PFSK-1 (cell line): Measurements from ENCODE around the gene UBE2QL1.

Source experiments
- FOXP2 ChIP-seq: optimal IDR thresholded peaks from 2 replicates; pipeline ENCODE3; 2011; ENCODE audit warnings: borderline replicate concordance, control low read depth, inconsistent platforms; ENCODE audit not compliant: insufficient read depth; ENCODE audit errors: extremely low read length, extremely low read depth
- POLR2AphosphoS5 ChIP-seq: IDR thresholded peaks from 2 replicates; pipeline ENCODE4 v1.6.1; 2012; ENCODE audit warnings: low read depth, mild to moderate bottlenecking, control low read depth, low read length, moderate library complexity
- REST ChIP-seq, 2 experiments: IDR thresholded peaks; 2 replicates each; pipeline versions ENCODE4 v1.6.1 to v1.8.0; 2011 to 2012; ENCODE audit warnings: low read depth in 2 of 2, low read length in 2 of 2, control low read depth in 1 of 2, inconsistent platforms in 1 of 2, mild to moderate bottlenecking in 1 of 2, moderate library complexity in 1 of 2; ENCODE audit not compliant: insufficient read depth in 1 of 2
- SIN3A ChIP-seq: IDR thresholded peaks from 2 replicates; pipeline ENCODE4 v1.6.1; 2012; ENCODE audit warnings: mild to moderate bottlenecking, low read length, moderate library complexity, borderline replicate concordance; ENCODE audit not compliant: insufficient read depth
- TAF1 ChIP-seq: IDR thresholded peaks from 2 replicates; pipeline ENCODE4 v1.6.1; 2012; ENCODE audit warnings: low read length, control low read depth, borderline replicate concordance; ENCODE audit not compliant: insufficient read depth

Gene UBE2QL1

GRCh38 chr5:6443326-6443725 is 5.3 kb upstream of the UBE2QL1 start:
- TF ChIP-seq FOXP2, result no peak
- TF ChIP-seq SIN3A, result no peak
- TF ChIP-seq POLR2AphosphoS5, result no peak
- no peak for TF ChIP-seq REST (IDR thresholded peaks at IDR 0.05; ENCODE audit: insufficient read depth in 1 of 2, low read depth in 2 of 2, low read length in 2 of 2)
- TF ChIP-seq TAF1, result no peak

GRCh38 chr5:6446042-6446441 is 2.6 kb upstream of the UBE2QL1 start:
- no peak for TF ChIP-seq SIN3A
- TF ChIP-seq FOXP2, result no peak
- no peak for TF ChIP-seq TAF1
- no peak for TF ChIP-seq REST (IDR thresholded peaks at IDR 0.05; ENCODE audit: insufficient read depth in 1 of 2, low read depth in 2 of 2, low read length in 2 of 2)
- no peak for TF ChIP-seq POLR2AphosphoS5

- no peak for TF ChIP-seq FOXP2
- no peak for TF ChIP-seq POLR2AphosphoS5
- TF ChIP-seq TAF1, result no peak
- no peak for TF ChIP-seq REST (IDR thresholded peaks at IDR 0.05; ENCODE audit: insufficient read depth in 1 of 2, low read depth in 2 of 2, low read length in 2 of 2)
- TF ChIP-seq SIN3A, result no peak
These were observed 1.9 kb upstream of the UBE2QL1 start for GRCh38 chr5:6446626-6447309.

GRCh38 chr5:6447384-6448140 is 1.1 kb upstream of the UBE2QL1 start:
- TF ChIP-seq TAF1 (no peak), FOXP2 (no peak), POLR2AphosphoS5 (no peak)

GRCh38 chr5:6448141-6448491 is 543 bp upstream of the UBE2QL1 start:
- TF ChIP-seq SIN3A (no peak), FOXP2 (no peak), TAF1 (no peak), POLR2AphosphoS5 (no peak), REST (IDR thresholded peaks at IDR 0.05; ENCODE audit: insufficient read depth in 1 of 2, low read depth in 2 of 2, low read length in 2 of 2) (no peak)
